ENCODE results near the gene EXOSC2. TPM values are rescaled to one million over a fixed set of nuclear protein-coding genes. Genes with fewer than 3 reads are reported as not detected.
A peak's percentile ranks its signal among the peaks of the same experiment; 100 is the strongest.

EXOSC2 gene
- total RNA-seq, 2 donors from 2014 or later = 13.6 to 34.2 TPM

DNA sequence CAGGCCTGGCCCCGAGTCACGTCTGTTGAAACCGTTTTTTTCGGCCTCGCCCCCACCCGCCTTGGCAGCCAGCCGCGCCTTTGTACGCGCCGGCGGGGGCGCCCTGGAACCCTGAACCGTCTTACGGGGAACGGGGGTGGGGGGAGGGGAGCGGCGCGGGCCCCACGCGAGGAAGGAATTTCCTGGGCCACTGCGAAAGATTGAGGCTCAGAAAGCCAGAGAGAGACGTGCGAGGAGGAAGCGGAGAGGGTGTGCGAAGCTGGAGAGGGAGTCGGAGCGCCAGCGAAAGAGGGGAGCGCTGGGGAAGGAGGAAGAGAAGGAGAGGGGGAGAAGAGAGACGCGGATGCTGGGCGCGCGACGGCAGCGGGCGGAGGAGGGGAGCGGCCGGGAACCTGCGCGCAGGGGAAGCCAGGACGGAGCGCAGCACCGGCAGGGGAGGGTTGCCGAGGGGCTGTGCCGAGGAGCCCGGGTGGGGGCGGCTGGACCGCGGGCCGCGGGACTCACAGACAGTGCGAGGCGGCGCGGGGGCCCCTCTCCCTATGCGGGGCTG is 33.8 kb upstream of the EXOSC2 start:
- no peaks in the 10 kb centered on the region for H3K36me3 ChIP-seq
- TF ChIP-seq, protein P1, sequence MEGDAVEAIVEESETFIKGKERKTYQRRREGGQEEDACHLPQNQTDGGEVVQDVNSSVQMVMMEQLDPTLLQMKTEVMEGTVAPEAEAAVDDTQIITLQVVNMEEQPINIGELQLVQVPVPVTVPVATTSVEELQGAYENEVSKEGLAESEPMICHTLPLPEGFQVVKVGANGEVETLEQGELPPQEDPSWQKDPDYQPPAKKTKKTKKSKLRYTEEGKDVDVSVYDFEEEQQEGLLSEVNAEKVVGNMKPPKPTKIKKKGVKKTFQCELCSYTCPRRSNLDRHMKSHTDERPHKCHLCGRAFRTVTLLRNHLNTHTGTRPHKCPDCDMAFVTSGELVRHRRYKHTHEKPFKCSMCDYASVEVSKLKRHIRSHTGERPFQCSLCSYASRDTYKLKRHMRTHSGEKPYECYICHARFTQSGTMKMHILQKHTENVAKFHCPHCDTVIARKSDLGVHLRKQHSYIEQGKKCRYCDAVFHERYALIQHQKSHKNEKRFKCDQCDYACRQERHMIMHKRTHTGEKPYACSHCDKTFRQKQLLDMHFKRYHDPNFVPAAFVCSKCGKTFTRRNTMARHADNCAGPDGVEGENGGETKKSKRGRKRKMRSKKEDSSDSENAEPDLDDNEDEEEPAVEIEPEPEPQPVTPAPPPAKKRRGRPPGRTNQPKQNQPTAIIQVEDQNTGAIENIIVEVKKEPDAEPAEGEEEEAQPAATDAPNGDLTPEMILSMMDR (IDR thresholded peaks at IDR 0.05) = no peak
- H3K27me3 ChIP-seq = peaks cover 75% of the 10 kb centered on the region
- no peak overlapping the region for H3K27ac ChIP-seq
- intact Hi-C loops (cut with DNase I) = no loop called here
- H3K9ac ChIP-seq (ENCODE audit: low read depth in 2 of 2, low read length in 2 of 2) = no peak overlapping the region
- H3K9me3 ChIP-seq = no peaks in the 10 kb centered on the region
- H3K4me1 ChIP-seq = peaks cover 3% of the 10 kb centered on the region
- H3K4me3 ChIP-seq = no peak overlapping the region
- DNase-seq = no peak

DNA sequence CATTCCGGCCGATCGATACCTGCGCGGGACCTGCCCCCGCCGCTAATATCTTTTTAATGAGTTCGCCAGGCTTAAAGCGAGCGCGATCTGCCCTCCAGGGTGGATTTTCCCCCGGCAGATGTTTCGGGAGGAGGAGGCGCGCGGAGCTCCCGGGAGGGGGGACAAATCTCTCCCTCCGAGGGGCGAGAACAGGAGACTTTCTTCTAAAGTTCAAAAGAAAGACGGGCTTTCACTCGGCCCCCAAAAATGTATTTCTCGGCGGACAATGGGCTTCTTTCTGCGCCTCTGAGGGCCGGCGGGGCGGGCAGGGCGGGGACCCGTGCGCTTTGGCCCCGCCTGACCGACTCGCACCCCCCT is 33.3 kb upstream of the EXOSC2 start:
- Histone ChIP-seq H3K9ac (ENCODE audit: low read depth in 2 of 2, low read length in 2 of 2) (no peak overlapping the region), H3K36me3 (no peaks in the 10 kb centered on the region), H3K27me3 (peaks cover 81% of the 10 kb centered on the region), H3K9me3 (no peaks in the 10 kb centered on the region), H3K4me1 (peaks cover 3% of the 10 kb centered on the region), H3K27ac (no peak overlapping the region), H3K4me3 (peak overlapping the region; percentile 2)
- no peak for DNase-seq
- intact Hi-C loops (cut with DNase I) = no loop called here
- TF ChIP-seq, protein P1 (IDR thresholded peaks at IDR 0.05) = no peak

DNA sequence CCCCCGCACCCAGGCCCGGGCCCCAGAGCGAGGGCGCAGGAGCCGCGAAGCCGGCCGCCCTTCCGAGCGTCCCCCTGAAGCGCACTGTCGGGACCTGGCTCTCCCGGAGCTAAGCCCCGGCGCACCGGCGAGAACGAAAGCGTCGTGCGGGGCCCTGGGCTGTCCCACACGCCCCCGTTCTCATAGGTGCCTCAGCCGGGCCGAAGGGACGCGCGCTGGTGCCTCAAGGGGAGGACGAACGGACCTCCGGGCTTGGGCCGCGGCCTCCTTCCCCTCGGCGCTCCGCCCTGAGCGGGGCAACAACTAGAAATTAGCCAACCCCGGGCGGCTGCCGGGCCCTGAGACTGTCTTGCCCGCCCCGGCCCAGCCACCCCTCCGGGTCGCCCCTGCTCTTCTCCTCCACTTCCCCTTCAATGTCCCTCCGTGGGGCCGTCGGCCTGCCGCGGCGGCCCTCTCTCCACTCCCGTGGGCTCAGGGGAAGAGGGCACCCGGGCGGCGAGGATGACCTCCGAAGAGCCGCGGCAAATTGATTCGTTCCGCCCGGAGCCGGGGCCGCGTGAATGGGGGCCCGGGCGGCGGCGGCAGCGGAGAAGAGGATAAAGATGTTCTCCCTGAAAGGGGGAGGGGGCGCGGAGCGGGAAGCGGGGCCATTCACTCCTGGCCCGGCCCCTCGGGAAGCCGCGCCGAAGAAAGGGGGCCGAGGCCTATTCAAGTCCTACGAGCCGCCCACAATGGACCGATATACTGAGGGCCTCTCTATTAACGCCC is 32.7 kb upstream of the EXOSC2 start:
- peak overlapping the region; percentile 2 for H3K4me3 ChIP-seq
- TF ChIP-seq, protein P1 (IDR thresholded peaks at IDR 0.05) = no peak
- H3K9ac ChIP-seq (ENCODE audit: low read depth in 2 of 2, low read length in 2 of 2) = no peak overlapping the region
- intact Hi-C loops (cut with DNase I) = no loop called here
- H3K9me3 ChIP-seq = no peaks in the 10 kb centered on the region
- peaks cover 3% of the 10 kb centered on the region for H3K4me1 ChIP-seq
- peaks cover 86% of the 10 kb centered on the region for H3K27me3 ChIP-seq
- no peak for DNase-seq
- H3K27ac ChIP-seq = no peak overlapping the region
- H3K36me3 ChIP-seq = no peaks in the 10 kb centered on the region

DNA sequence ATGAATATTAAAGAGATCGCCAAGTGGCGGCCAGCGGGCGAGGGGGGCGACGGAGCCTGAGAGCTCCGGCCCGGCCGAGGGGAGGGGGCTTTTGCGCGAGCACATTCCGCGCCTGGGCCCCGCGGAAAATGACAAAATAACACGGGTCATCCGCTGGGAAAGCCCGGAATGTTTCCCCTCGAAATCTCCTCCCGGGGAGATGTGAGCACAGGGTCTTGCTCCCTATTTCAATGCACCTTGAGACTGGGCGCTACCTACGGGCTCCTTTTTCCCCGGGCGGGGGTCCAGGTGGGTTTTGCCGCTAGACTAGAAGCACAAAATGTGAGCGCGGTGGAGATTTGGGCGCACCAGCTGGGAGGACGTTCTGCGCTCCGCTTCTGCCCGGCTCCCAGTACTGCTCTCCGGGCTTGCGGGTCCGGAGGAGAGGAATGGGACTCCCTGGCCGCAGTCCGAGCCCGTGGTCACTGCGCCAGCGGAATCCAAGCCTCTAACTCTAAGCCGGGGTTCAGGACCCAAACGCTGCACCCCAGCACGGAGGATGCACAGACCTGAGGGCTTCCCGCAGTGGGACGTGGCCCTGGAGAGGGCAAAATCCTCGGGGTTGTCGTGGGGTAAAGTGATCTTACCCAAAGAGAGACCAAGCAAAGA is 32.0 kb upstream of the EXOSC2 start:
- peaks cover 94% of the 10 kb centered on the region for H3K27me3 ChIP-seq
- TF ChIP-seq, protein P1 (IDR thresholded peaks at IDR 0.05) = no peak
- H3K36me3 ChIP-seq = no peaks in the 10 kb centered on the region
- H3K9ac ChIP-seq (ENCODE audit: low read depth in 2 of 2, low read length in 2 of 2) = no peak overlapping the region
- H3K9me3 ChIP-seq = no peaks in the 10 kb centered on the region
- intact Hi-C loops (cut with DNase I) = no loop called here
- no peak overlapping the region for H3K27ac ChIP-seq
- no peak overlapping the region for H3K4me3 ChIP-seq
- peaks cover 3% of the 10 kb centered on the region for H3K4me1 ChIP-seq
- DNase-seq = no peak

DNA sequence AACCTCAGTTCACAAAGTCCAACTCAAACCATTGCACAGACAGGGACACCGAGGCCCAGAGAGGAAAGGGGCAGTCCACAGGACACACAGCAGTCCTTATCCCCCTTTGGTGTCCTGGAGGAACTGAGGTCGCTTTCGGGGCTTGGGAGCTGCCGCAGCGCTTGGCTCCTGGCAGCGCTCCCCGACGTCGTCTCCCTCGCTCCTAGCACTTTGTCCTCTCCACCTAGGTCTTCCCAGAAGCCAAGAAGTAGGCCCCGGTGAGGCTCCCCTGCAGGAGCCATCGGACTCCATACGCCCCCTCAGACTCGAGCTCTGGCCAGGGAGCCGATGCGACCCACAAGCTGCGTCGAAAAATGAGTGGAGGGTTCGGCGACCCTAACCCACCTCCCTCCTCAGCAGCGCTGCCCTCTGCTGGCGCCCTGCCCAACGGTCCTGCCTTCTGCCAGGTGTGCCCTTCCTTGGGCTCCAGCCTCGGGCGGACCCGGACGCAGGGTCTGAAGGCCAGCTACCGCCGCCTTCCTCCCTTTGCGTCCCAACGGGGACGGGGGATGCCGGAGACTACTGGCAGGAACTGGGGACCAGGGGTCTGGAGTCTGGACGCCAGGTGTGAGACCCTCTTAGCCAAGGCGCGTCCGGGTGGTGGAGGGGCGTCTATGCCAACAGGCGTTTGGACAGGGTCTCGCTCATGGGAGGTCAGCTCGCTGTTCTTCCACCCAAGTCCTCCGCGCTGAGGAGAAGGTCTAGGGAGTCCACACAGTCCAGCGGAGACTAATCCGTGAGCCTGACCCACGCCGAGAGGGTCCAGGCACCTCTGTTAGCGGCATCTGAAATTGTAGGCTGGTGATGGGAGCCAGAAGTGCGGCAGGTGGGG is 31.2 kb upstream of the EXOSC2 start:
- H3K9me3 ChIP-seq = no peaks in the 10 kb centered on the region
- intact Hi-C loops (cut with DNase I) = no loop called here
- H3K36me3 ChIP-seq = no peaks in the 10 kb centered on the region
- no peak overlapping the region for H3K4me3 ChIP-seq
- TF ChIP-seq, protein P1 (IDR thresholded peaks at IDR 0.05) = no peak
- DNase-seq = no peak
- H3K27me3 ChIP-seq = peaks cover 100% of the 10 kb centered on the region
- no peak overlapping the region for H3K27ac ChIP-seq
- peaks cover 3% of the 10 kb centered on the region for H3K4me1 ChIP-seq
- H3K9ac ChIP-seq (ENCODE audit: low read depth in 2 of 2, low read length in 2 of 2) = no peak overlapping the region

Data from colonic mucosa (tissue), 4 donors.